Tibial nerve (tissue), 4 donors: ENCODE data around the gene TBC1D22A.

ENCODE experiments used
- EP300 ChIP-seq, 2 donors: sonication (generic); formaldehyde crosslinking; IDR thresholded peaks; one replicate each; pipeline ENCODE4 v1.6.1; 2017; ENCODE audit warnings: antibody characterized with exemption in 2 of 2, mild to moderate bottlenecking in 1 of 2
- TF ChIP-seq, protein P1 (sequence below), 5 experiments: fragments of 200-600 bp in 3 of 5; fragments of 450-650 bp in 2 of 5; sonication (generic) in 3 of 5; IDR thresholded peaks; one replicate each; pipeline ENCODE4 v1.5.1; 2016 to 2019; ENCODE audit warnings: antibody characterized with exemption in 5 of 5, mild to moderate bottlenecking in 3 of 5, moderate library complexity in 2 of 5

GRCh38 chr22:47076758-47077157 lies 314.3 kb downstream of the TBC1D22A start:
- TF ChIP-seq, protein P1, sequence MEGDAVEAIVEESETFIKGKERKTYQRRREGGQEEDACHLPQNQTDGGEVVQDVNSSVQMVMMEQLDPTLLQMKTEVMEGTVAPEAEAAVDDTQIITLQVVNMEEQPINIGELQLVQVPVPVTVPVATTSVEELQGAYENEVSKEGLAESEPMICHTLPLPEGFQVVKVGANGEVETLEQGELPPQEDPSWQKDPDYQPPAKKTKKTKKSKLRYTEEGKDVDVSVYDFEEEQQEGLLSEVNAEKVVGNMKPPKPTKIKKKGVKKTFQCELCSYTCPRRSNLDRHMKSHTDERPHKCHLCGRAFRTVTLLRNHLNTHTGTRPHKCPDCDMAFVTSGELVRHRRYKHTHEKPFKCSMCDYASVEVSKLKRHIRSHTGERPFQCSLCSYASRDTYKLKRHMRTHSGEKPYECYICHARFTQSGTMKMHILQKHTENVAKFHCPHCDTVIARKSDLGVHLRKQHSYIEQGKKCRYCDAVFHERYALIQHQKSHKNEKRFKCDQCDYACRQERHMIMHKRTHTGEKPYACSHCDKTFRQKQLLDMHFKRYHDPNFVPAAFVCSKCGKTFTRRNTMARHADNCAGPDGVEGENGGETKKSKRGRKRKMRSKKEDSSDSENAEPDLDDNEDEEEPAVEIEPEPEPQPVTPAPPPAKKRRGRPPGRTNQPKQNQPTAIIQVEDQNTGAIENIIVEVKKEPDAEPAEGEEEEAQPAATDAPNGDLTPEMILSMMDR (IDR thresholded peaks at IDR 0.05): no peak
- TF ChIP-seq EP300 (IDR thresholded peaks at IDR 0.05): no peak
